ENCODE data around the gene KLK14.

DNA sequence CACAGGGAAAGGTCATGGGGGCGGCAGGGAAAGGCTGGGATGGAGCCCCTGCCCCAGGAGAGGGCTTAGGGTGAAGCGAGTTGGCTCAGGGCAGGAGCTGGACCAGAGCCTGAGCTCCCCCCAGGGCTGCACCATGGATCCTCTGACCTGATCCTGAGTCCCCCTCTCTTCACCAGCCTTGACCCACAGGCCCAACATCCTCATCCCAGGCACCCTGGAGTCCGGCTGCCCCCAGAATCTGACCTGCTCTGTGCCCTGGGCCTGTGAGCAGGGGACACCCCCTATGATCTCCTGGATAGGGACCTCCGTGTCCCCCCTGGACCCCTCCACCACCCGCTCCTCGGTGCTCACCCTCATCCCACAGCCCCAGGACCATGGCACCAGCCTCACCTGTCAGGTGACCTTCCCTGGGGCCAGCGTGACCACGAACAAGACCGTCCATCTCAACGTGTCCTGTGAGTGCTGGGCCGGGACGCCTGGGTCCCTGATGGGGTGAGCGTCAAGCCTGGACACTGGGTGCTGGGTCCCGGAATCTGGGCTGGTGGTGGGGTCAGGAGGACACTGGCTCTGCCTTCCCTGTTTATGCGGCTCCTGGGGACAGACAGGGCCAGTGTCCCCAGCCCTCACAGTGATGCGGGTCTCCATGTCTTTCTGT, 42.9 kb upstream of the KLK14 start:
- TF ChIP-seq, protein P1, sequence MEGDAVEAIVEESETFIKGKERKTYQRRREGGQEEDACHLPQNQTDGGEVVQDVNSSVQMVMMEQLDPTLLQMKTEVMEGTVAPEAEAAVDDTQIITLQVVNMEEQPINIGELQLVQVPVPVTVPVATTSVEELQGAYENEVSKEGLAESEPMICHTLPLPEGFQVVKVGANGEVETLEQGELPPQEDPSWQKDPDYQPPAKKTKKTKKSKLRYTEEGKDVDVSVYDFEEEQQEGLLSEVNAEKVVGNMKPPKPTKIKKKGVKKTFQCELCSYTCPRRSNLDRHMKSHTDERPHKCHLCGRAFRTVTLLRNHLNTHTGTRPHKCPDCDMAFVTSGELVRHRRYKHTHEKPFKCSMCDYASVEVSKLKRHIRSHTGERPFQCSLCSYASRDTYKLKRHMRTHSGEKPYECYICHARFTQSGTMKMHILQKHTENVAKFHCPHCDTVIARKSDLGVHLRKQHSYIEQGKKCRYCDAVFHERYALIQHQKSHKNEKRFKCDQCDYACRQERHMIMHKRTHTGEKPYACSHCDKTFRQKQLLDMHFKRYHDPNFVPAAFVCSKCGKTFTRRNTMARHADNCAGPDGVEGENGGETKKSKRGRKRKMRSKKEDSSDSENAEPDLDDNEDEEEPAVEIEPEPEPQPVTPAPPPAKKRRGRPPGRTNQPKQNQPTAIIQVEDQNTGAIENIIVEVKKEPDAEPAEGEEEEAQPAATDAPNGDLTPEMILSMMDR (IDR thresholded peaks at IDR 0.05) = no peak
- TF ChIP-seq POLR2A (IDR thresholded peaks at IDR 0.05) = no peak
